ENCODE data around the gene TARM1.
"Not testable (repeated sequence)": the region's sequence is repeated elsewhere in the genome, so short reads cannot be mapped to it uniquely, and the experiment has no call there.

Gene TARM1

GRCh38 chr19:54099190-54099902 is 18.2 kb upstream of the TARM1 start:
- DNase-seq = no peak

DNA sequence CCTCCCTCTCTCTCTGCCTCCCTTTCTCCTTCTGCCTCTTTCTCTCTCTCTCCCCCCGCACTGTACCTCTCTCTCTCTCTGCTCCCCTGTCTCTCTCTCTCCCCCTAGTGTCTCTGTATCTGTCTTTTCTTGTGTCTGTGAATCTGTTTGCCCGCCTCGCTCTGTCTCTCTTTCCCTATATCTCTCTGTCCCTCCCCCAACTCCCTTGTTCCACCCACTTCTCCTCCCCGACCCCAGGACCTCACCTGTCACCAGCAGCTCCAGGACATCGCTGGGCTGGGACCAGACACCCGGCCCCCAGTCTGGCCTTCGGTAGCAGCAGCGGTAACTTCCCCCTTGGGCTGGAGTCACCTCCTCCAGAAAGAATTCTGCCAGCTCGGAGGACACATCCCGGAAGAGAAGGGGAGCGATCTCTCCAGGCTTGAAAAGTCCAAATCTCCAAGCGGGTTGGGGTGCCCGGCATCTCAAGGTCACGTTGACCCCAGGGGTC is 15.5 kb upstream of the TARM1 start:
- no peak for DNase-seq

DNA sequence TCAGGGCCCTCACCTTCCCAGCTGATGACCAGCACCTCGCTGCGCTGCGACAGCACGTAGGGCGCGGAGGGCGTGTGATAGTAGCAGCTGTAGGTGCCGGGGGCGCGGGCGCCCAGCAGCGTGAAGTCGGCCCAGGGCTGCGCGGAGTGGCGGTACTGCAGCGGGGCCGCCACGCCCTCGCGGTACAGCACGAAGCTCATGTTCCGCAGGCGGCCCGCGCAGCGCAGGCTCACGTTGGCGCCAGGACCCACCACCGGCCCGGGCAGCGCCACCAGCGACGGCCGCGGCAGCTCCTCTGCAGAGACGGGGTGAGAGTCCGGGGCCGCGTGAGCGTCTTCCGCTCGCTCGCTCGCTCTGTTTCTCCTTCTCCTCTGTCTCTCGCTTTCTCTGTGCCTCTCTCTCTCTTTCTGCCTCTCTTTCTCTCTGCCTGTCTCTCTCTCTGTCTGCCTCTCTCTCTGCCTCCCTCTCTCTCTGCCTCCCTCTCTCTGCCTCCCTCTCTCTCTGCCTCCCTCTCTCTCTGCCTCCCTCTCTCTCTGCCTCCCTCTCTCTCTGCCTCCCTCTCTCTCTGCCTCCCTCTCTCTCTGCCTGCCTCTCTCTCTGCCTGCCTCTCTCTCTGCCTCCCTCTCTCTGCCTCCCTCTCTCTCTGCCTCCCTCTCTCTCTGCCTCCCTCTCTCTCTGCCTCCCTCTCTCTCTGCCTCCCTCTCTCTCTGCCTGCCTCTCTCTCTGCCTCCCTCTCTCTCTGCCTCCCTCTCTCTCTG is 14.9 kb upstream of the TARM1 start:
- peak; percentile 16 for DNase-seq

DNA sequence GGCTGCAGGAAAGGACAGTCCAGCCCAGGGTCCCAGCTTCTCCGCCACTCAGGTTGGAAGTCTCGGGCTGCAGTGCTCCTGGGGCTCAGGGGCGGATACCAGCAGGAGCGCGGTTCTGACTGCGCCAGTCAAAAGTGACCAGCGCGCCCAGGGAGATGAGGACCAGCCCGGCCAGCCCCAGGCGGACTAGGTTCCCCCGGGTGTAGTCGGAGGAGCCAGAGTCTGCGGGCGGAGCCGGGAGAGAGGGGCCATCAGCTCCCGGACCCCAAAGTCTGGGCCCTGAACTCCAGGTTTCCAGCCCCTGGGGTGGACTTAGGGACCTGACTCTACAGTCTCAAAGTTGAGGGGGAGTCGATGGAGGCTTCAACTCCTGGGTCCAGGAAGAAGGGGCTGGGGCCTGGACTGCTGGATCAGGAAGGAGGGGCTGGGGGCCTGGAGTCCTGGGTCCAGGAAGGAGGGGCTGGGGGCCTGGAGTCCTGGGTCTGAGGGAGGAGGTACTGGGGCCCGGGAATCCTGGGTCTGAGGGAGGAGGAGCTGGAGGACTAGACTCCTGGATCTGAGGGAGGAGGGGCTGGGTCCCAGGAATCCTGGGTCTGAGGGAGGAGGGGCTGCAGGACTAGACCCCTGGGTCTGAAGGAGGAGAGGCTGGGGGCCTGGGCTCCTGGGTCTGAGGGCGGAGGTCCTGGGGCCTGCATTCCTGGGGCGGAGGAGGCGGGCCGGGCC is 14.1 kb upstream of the TARM1 start:
- no peak for DNase-seq

GRCh38 chr19:54094426-54095000 is 13.3 kb upstream of the TARM1 start:
- no peak for DNase-seq

DNA sequence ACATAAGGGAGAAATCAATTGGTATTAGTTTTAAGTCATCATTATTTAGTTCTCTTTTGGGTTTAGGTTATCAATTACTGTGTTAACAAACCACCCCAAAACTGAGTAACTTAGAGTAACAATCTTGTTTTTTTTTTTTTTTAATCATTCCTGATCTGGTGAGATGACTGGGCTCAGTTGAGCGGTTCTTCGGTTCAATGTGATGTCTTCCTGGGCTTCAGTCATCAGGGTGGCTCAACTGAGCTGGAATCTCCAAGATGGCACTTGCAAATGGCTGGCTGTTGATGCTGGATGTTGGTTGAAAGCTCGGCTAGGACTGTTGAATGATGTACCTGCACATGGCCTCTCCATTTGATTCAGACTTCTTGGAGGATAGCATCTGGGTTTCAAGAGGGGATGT is 3.2 kb upstream of the TARM1 start:
- DNase-seq = no peak

- no peak for DNase-seq
Observed at GRCh38 chr19:54077334-54077733, 3.8 kb downstream of the TARM1 start.

- DNase-seq = no peak
Observed at GRCh38 chr19:54074851-54075250, 6.3 kb downstream of the TARM1 start.

DNA sequence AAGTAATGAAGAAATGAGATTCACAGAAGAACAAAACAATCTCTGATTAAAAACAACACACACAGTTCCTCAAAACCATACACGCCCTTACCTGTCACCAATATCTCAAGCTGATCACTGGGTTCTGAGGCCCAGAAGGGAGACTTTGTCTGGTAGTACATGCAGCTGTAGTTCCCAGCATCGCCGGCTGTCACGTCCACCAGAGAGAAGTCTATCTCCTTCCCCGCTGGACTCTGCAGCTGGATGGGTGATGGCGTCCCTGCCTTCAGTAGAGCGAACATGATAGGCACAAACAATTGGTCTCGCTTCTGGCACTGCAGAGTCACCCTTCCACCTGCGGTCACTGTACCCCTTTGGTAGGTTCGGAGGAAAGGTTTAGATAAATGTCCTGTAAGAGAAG is 7.3 kb downstream of the TARM1 start:
- no peak for DNase-seq

- DNase-seq = no peak
Observed at GRCh38 chr19:54069470-54069869, 11.7 kb downstream of the TARM1 start.

- no peak for DNase-seq
Observed at GRCh38 chr19:54063350-54064116, 17.6 kb downstream of the TARM1 start, which contains the start of gene VSTM1. Gene VSTM1, minus strand, starts transcription at chr19:54063897. Its CDS starts 120 bp downstream, at chr19:54063777.

DNA sequence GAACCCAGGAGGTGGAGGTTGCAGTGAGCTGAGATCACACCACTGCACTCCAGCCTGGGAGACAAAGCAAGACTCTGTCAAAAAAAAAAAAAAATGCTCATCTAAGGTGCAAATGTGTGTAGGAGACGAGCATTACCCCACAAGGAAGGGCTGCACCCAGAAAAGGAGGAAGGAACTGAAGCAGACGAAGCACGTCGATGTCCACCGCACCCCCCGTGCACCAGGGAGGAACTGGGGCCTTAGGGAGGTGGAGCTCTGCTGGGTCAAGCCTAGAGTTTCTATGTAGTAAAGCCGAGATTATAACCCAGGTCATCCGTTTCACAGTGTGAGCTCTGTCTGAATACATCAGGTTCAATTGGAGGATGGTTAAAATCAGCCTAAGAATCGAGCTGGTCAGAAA is 18.5 kb downstream of the TARM1 start:
- DNase-seq = no peak

DNA sequence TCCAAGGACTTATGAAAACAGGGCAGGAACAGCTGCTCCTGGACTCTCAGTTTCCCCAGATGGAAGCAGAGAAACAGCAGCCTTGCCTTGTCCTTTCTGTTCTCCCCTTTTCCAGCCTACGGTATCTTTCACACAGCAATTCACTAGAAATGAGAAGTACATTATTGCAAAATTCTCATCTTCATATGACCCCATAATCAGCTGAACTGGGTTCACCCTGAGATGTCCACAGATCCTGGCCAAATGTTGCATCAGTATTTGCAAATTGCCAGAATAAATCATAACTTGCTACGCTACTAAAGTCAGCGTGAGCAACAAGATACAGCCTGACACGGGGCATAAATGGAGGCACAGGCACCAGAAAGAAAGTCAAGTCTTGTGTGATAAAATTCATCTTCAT is 33.5 kb downstream of the TARM1 start:
- no peak for DNase-seq

DNA sequence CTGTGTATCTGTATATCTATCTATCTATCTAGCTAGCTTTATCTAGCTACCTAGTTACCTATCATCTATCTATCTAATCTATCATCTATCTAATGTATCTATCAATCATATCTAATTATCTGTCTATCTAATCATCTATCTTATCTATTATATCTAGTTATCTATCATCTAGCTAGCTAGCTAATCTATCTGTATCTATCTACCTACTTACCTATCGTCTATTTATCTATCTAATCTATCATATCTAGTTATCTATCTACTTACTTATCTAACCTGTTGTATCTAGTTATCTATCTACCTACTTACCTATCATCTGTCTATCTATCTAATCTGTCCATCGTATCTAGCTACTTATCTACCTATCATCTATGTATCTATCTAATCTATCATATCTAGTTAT is 35.4 kb downstream of the TARM1 start:
- DNase-seq = no peak

GRCh38 chr19:54042989-54043388 is 38.2 kb downstream of the TARM1 start:
- DNase-seq = no peak

DNA sequence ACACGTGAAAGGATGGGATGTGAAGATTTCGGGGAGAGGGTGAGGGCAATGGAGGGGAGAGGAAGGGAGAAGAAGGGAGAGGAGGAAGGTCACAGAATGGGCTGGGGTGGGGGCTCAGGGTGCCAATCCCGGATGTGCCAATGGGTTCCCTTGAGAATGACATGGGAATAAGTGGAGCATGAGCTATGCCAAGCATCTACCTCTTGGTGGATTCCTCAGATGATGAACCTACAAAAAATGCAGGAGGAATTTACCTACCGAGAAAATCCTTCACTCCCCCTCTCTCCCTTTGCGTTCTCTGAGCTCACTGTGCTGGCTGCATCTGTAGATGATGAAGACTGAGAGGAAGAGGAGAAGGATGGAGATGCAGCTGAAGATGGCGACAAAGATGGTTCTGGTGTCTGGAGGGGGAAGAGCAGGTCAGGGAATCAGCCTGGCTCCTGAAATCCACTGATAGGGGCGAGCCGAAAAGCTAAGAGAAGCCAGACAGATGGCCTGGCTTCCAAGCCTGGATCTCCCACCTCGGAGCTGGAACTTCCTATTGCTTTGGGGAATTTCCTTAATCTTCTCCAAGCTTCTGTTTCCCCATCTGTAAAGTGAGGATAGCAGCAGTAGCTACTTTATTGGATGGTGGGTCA is 39.1 kb downstream of the TARM1 start:
- DNase-seq = no peak

DNA sequence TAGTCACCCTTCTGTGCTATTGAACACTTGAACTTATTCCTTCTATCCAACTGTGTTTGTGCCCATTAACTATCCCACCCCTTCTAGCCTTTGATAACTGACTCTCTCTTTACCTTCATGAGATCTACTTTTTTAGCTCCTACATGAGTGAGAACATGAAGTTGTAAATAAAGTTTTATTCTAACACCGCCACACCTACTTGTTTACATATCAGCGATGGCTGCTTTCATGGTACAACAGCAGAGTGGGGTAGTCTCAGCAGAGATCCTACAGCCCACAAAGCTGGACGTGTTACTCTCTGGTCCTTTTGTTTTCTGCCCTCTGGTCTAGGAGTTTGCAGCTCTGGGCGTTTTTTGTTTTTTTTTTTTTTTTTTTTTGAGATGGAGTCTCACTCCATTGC is 41.2 kb downstream of the TARM1 start:
- DNase-seq = no peak

DNA sequence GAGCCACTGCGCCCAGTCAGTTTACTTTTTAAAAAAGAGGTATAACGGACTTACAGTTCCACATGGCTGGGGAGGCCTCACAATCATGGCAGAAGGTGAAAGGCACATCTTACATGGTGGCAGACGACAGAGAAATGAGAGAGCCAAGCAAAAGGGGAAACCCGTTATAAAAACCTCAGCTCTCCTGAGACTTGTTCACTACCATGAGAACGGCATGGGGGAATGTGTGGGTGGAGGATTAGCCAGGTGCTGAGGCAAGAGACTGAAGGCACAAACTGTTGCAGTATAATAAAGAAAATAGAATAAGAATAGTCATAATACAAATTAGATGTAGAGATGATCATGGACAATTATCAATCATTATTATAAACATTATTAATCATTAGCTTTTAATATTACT is 44.6 kb downstream of the TARM1 start:
- not testable (repeated sequence) for DNase-seq

DNA sequence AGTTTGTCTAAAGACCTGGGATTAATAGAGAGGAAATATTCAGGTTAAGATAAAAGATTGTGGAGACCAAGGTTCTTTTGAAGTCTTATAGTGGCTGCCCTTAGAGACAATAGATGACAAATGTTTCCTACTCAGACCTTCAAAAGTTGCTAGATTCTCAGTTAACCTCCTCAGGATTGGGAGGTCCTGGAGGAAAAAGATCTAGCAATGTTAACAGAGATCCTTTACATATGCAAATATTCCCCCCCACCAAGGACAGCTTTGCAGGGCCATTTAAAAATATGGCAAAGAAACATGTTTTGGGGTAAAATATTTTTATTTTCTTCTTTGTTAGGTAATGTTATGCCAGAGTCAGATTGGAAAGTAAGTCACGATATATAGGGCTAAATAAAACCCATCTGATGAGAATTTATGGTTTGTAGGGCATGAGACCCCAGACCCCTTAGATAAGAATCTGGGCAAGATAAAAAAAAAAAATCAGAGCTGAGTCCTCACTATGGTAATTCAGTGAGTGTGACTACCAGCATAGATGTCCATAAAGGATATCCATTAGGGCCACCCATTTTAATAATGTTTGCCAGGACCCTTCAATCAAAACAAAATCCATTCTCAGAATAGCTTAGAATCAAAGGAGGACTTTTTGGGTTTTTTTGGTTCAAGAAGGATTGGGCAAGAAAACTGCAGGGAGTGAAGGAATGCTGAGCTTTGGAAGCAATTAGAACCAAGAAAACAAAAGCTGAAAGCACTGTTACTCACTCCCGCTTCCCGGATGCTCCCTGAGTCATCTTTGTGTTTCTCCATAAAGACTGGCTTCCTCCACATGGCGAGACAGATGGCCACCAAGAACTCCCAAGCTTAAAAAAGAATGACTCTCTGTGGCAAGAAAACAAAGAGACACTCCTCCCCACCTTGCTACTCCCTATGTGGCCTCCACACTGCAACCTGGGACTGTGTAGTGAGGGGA is 45.7 kb downstream of the TARM1 start:
- no peak for DNase-seq

DNA sequence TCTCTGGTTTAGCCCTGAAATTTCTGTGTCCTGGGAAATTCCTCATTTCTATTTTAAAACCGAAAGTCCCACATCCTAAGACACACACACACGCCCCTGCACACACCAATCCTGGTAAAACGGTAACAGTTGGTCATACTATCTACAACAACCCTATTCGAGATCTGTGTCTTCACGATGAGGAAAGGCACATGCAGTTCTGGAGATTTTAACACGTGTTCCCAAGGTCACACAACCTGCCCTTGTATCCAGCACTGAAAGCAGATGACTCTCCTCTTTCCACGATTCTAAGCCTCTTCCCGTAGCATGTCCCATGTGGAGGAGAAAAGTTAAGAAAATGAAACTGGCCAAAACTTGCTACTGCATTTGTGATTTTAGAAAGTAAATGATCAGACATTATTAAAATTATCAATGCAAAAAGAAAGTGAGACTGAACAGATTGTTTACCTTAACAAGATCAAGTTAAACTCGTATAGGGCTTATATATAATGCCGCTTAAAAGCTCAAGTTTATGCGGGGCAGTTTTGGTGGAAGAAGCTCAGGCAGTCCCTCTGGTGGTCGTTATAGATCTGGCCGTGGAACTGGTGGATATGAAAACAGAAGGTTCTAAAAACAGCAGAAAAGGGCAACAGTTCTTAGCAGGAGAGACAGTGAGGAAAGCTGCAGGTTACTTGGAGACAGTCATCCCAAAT is 50.1 kb downstream of the TARM1 start:
- DNase-seq = no peak
